GM19467 (cell line): ENCODE measurements around the gene CCM2.

ENCODE experiments used
- ATAC-seq: cut with Tn5 transposase; IDR thresholded peaks from one replicate; pipeline ENCODE4 v1.9.1; 2021; ENCODE audit warnings: mild to moderate bottlenecking, moderate library complexity; ENCODE audit not compliant: unreplicated experiment

The CCM2 gene

DNA sequence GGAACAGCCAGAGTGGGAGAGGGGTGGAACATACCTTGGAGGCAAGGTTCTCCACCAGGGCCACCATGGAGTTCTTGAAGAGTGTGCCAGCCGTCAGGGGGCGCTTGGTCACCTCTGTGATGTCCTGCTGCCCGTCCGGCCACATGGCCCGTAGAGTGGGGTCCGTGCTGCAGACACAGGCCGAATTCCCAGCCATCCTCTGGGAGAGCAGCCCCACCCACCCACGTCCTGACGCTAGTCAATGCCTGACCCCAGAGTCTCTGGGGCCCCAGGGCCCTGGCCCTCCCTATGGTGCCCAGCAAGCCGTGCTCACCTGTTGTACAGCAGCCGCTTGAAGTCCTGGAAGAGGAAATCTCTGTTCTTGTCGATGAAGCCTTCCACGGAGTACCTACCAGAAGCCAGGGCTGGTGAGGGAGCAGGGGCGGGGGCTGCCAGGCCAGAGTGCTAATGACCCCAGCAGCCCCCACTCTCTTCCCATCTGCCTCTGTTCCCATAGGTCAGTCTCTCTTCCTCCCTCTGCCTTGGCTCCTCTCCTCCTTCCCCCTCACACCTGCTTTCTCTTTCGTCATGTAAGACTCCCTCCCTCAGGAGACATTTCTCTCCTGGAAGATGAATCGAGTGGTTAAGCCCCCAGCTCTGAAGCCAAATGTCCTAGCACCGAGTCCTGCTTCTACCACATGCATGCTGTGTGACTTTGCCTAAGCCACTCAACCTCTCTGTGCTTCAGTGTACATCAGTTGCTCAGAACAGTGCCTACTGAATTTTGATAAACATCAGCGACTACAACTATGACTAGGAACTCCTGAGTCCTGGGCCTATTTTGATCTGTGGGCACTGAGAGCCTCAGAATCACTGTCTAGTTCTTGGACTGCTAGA, 32.2 kb upstream of the CCM2 start:
- no peak for ATAC-seq

DNA sequence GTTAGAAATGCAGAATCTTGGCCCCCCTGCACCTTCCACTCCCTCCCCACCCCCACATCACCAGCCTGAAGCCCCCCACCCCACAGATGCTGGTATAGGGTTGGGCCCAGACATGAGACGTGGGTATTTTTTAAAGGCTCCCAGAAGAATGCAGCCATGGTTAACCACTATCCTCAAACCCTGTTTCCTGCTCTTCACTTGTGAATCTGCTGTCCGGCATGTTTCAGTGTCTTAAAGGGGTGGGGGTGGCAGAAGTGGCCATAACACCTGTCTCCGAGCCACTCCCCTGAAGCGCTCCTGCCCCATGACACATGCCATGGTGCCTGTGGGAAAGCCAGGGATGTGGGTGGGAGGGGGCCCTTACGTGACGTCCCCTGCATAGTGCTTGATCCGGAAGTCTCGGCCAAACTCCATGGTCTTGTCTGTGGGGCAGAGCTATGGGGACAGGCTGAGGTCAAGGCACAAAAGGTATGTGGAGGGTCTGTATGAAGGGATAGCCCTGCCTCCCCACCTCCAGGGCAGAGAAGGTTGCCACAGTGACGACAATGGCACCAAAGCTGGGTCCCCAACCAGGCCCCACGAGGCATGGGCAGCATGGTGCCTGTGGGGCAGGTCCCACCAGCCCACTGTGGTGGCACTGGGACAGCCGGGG, 30.8 kb upstream of the CCM2 start:
- no peak for ATAC-seq

DNA sequence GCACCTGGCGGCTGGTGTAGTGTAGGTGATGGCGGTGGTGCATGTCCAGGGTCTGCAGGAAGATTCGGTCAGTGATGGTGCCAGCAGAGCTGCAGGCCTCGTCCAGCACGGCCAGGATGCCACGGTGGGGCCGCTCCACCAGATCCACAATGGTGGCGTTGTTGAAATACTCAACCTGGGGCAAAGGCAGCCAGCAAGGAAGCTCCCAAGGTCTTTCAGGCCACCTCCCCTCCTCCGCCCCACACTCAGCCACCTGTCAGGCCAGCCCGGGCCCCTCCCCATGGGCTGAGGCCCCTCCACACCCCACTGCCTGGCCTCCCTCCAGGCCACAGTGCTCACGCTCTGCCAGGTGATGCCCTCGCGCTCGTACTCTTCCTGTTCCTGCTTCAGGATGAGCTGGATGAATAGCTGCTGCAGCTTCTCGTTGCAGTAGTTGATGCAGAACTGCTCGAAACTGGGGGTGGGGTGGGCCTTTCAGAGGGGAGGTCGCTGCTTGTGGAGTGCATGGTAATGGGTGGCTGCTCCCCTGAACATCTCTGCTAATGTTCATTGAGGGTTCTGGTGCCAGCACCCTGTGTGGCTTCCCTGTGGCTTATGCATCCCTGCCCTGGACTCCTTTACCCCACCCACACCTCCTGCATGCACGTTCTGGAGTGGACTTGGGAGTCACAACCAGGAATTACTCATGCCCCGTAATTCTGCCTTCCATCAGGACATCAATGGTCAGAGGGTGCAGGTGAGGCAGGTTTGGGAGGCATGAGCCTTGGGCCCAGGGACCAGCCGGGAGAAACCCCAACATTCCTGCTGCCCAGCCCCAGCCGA, 30.1 kb upstream of the CCM2 start:
- ATAC-seq: no peak

DNA sequence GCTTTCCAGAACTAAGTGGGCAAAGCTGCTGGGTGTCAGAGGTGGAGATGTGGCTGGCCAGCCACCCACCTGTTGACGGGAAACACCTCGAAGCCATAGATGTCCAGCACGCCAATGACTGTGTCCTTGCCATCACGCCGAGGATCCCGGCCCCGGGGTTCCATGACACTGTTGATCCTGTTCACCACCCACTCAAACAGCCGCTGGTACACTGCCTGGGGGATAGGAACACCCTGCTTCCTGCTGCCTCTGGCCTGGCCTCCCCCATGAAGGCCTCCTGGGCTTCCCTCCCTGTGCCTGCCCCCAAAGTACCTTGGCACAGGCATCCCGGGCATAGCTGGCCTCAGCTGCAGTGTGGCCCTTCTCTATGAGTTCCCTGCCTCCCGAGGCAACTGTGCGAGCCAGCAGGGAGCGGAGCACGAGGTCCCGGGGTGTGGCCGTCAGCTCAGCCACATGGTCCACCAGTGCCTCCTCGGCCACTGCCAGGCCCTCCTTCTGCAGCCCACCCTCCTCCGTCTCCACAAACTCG, 29.4 kb upstream of the CCM2 start:
- ATAC-seq: no peak

DNA sequence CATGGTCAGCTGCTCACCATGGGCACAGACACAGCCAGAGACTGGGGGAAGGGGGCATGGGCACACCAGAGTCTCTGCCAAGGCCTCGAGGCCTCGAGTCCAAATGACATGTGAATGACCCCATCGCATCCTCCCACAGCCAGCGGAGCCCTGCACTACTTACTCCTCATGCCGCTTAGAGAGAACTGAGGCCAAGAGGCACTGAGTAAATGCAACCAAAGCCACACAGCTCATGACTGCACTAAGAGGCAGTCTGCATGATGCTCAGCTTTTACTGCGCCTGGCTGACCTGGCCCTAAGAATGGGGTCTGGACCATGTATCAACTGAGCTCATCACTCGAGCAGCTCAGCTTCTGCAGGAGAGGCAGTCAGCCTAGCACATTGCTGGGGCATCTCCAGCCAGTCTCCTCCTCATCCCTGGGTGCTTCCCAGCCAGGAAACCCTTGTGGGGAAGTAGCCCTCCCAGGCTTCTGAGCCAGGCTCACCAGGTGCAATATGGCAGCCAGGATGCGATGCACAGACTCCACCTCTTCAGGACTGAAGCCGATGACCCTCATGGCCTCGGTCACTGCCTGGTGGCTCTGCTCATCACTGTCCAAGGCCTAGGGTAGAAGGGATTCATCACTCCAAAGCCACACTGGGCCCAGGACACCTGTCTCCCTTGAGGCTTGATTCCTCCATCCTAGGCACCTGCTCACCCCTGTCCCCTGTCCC, 28.7 kb upstream of the CCM2 start:
- ATAC-seq: no peak

DNA sequence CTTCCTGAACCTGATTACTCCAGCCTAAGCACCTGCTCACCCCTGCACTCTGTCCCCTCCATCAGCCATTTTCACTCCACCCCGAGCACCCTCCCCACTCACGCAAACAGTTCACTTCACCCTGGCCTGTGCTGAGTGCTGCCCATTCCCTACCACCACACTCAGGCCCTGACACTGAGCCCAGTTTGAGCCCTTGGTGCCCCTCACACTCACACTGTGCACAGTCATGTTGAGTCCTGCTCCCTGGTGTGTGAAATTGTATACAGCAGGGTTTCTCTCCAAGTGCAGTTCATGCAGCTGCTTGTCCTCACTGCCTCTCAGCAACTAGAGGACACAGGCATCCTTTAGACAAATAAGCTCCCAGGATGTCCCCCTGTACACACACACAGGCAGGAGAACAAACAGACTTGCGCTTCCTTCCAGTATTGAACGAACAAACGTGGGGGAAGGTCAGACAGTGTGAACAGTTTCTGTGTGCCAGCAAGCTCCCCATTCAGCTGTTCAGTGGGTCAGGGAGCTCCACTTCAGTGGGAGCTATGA, 28.0 kb upstream of the CCM2 start:
- no peak for ATAC-seq

DNA sequence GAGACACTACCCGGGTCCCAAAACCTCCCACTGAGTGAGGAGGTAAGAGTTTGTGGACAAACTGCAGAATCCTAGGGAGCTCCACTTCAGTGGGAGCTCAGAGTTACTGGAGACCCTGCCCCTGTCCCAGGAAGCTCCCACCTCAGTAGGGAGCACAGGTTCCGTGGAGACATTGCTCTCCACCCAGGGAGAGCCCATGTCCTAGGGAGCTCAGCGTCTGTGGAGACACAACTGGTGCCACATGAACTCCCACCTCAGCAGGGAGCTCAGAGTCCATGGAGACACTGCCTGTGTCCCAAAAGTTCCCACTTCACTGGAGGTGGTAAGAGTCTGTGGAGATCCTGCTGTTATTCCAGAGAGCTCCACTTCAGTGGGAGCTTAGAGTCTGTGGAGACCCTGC, 27.4 kb upstream of the CCM2 start:
- no peak for ATAC-seq

DNA sequence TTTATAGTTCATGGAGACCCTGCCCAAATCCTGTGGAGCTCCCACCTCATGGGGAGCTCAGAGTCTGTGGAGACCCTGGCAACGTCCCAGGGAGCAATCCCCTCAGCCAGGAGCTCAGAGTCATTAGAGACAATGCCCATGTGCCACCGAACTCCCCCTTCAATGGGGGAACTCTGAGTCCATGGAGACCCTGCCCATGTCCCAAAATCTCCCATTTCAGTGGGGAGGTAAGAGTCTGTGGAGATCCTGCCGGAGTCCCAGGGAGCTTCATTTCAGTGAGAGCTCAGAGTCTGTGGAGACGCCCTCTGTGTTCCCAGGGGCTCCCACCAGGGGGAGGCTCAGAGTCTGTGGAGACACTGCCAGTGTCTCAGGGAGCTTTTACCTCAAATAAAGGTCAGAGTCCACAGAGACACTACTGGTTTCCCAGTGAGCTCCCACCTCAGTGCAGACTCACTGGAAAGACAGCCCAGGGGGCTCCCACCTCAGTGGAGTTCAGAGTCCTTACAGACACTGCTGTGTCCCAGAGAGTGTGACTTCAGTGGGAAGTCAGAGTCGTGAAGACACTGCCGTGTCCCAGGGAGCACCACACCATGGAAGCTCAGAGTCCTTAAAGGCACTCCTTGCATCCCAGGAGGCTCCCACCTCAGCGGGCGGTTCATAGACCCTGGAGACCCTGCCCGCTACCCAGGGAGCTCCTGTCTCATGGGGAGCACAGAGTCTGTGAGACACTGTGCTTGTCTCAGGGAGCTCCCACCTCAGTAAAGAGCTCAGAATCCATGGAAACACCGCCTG, 26.2 kb upstream of the CCM2 start:
- ATAC-seq: no peak

DNA sequence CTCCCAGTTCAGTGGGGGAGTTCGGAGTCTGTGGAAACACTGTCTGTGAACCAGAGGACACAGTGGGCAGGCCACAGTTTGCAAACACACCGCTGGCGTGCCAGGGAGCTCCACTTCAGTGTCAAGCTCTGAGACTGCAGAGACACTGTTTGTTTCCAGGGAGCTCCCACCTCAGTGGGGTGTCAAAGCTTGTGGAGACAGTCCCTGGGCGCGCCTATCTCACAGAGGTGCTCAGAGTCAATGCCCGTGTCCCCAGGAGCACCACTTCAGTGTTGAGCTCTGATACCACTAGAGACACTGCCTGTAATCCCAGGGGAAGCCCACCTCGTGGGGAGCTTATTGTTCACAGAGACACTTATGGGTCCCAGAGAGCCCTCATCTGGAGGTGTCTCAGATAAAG, 25.5 kb upstream of the CCM2 start:
- ATAC-seq: no peak

DNA sequence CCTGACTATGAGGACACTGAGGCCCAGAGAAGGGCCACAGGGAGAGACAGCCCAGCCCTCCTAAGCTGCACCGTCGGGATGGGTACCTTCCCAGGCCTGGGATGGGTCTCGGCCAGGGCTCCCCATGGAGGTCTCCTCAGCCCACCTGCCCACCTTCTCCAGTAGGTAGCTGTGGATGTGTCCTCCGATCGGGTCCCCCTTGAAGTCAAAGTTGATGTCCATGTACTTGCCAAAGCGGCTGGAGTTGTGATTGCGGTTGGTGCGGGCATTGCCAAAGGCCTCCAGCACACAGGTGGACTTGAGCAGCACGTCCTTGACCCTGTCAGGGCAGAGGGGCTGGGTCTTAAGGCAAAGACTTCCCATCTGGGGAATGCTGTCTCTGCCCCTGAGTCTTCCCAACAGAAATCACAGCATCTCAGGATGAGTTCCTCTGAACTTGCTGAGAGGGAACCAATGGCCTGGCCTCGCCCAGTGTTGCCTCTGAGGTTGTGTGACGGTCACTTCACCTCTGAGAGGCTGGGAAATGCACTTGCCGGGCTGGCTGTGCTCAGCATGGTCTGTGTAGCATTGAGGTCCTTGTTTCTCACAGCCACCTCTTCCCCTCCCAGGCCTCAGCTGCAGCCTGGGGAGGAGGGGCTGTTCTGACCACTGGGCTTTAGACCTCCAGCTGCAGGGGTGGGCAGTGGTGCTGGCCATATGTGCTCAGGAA, 24.5 kb upstream of the CCM2 start:
- ATAC-seq: no peak

DNA sequence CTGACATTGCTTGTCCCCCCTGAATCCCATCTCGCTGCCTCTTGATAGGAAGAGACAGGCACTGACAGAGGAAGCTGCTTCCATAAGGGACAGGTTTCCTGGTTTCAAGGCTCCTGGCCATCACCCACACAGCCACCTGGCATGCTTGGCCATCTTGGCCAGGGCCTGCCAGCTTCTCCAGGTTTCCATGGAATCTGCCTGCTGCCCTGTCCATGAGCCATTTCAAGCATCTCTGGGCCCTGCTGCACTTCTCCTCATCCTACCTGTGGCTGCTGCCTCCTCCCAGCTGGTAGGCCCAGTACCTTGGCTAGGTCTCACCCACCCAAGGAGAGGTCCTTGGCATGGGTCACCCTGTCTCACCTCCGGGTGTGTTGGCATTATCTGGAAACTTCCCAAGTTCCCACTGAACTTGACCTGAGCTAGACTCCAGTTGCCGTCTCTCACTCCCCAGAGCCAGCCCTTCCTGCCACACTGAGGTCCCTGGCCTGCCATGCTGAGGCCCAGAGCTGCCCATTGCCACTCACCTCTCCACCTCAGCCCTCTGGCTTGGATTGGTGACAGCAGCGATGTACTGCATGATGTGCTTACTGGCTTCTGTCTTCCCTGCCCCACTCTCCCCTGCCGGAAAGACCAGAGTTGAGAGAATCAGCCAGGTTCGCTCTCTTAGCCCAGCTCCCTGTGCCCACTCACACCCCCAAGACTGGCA, 23.8 kb upstream of the CCM2 start:
- ATAC-seq: no peak

DNA sequence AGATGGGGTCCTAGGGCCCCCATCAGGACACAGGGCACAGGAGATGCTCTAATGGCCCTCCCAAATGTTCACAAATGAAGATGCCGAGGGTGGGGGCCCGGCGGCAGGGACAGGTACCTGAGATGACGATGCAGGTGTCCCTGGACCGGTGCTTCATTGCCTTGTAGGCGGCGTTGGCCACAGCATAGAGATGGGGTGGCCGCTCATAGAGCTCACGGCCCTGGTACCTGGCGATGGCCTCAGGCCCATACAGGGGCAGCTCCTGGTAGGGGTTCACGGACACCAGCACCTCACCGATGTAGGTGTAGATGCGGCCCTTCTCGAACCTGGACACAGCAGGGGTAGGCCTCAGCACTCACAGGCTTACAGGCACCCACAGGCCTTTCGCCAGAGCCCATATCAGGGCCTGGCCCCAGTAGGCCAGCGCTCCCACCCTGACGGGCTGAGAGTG, 23.2 kb upstream of the CCM2 start:
- no peak for ATAC-seq

DNA sequence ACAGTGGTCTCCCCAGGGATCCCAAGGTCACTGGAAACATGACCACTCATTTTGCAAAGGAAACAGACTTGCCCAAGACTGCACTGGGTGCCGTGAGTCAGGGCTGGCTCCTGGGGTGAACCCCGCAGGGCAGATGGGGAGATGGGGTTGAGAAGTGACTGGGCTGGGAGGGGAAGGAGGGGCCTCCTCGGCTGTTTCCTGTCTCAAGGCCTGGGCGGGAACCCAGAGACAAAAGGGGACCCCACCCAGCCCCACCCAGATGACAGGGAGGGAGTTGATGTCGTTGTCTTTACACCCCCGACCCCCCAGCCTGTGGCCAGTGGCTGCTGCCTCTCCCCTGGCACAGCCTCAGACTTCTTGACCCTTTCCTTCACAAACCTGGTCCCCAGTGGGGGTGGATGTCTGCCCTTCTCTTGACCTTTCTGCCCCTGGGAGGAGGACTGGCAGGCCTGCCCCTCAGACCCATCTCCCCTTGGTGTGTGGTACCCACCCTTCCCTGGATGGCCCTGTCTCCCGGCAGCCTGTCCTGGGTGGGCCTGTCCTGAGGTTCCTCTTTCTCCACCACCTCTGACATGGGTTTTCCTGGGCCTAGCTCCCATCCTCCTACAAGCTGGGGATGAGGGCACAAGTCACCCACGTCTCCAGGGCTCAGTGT, 22.6 kb upstream of the CCM2 start:
- ATAC-seq: no peak

DNA sequence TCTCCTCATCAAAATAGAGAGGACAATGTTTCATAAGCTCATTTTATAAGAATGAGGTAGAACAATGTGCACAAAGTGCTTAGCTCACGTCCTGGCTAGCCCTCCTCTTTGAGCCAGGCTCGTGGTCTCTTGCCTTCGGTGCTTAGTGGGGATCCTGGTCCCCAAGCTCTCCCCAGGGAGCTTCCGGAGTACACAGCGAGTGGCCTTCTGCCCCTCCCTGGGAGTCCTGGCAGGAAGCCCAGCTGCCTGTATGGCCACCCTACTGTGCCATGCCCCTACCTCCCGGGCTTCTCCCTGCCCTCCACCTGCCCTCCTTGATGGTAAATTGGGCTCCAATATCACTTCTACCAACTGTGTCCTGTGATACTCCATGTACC, 22.1 kb upstream of the CCM2 start:
- no peak for ATAC-seq

DNA sequence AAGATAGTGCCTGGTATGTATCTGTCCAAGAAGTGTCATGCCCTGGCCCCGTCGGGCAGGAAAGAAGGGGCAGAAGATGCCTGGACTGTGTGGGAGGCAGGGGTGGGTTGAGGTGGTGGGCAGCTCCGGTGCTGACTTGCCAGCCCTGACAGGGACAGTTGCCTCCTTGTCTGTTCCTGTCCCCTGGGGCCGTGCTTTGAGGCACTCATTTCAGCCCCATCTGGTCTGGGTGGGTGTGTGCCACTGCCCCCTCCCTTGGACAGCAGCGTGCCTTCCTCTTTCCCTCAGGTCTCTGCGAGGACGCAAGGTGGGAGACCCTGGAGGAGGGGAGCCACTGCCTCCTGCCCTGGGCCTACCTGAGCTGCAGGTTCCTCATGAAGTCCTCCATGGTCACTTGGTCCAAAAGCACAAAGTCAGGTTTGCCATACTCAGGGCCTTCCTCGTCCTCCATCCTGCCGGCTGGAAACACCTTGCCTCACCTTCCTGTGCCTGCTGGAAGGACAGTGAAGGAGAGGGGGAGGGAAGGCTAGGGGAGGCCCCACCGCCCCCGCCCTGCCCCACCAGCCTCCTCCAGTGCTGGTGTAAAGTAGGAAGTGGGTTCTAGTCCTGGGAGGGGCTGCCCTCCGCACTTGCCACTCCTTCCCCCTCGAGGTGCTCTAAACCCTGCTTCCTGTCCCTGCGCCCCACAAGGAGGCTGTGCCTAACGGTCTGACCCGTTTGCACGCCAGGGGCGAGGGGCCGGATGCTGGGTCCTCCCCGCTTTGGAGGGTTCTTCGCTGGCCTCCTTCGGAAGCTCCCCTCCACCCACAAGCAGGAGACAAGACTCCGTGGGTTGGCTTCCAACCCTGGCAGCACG, 21.3 kb upstream of the CCM2 start, which contains the start of gene MYO1G:
Gene MYO1G, minus strand, starts transcription at position 505 of the 856 bp plus-strand sequence. Its CDS starts 54 bp downstream, at position 451.
- ATAC-seq: peak; percentile 61

DNA sequence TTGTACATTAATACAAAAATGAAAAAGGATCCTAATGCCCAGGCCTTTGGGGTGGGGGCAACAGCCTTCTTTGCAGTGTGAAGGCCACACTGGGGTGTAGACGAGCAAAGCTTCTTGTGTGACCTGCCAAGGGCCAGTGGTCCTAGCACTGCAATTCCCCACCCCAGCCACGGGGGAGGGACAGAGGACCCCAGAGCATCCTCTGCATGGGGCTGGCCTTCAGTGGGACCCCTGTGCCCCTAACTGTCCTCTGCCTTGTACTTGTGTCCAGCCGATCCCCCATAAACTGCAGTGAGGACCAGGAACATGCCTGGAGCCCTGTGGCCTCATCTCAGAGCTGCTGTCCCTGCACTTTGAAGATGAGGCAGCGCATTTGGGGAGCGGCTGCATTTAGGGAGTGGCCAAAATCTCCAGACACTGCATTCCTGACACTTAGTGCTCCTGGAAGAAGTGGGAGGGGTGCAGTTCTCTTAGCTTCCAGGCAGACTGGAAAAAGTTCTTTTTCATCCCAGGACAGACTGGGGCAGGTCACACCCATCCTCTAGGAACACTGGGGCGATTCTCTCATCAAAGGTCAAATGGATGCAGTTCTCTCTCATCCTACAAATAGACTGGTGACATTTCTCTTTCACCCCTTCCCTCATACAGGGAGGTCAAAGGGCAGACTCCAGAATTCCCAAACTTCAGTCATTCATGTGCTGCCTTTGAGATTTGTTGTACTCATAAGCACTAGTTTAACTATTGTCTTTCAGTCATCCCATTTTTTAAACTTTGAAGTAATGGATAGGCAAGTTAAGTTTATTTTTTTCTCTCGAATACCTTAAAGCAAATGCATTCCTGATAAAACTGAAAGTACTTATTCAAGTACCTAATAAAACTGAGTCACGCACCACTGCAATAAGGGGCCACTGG, 20.3 kb upstream of the CCM2 start:
- peak; percentile 7 for ATAC-seq
